Keratinocyte (primary cell): ENCODE data around the gene RANBP9.

Experiments used
- EZH2 ChIP-seq: IDR thresholded peaks from one replicate; pipeline ENCODE4 v1.6.1; 2012; ENCODE audit warnings: inconsistent platforms, mild to moderate bottlenecking, low read length, moderate library complexity
- TF ChIP-seq, protein P1 (sequence below), 3 experiments: IDR thresholded peaks in 1 of 3; conservative IDR thresholded peaks in 1 of 3; optimal IDR thresholded peaks in 1 of 3; 2 replicates in 2 of 3; 3 replicates in 1 of 3; pipeline versions ENCODE3 to v1.5.1; 2011; ENCODE audit warnings: low read length in 3 of 3, mild to moderate bottlenecking in 3 of 3, moderate library complexity in 2 of 3, control low read depth in 1 of 3, inconsistent platforms in 1 of 3; ENCODE audit not compliant: insufficient read depth in 2 of 3; ENCODE audit errors: extremely low read depth in 1 of 3

- TF ChIP-seq, protein P1, sequence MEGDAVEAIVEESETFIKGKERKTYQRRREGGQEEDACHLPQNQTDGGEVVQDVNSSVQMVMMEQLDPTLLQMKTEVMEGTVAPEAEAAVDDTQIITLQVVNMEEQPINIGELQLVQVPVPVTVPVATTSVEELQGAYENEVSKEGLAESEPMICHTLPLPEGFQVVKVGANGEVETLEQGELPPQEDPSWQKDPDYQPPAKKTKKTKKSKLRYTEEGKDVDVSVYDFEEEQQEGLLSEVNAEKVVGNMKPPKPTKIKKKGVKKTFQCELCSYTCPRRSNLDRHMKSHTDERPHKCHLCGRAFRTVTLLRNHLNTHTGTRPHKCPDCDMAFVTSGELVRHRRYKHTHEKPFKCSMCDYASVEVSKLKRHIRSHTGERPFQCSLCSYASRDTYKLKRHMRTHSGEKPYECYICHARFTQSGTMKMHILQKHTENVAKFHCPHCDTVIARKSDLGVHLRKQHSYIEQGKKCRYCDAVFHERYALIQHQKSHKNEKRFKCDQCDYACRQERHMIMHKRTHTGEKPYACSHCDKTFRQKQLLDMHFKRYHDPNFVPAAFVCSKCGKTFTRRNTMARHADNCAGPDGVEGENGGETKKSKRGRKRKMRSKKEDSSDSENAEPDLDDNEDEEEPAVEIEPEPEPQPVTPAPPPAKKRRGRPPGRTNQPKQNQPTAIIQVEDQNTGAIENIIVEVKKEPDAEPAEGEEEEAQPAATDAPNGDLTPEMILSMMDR (optimal IDR thresholded peaks at IDR 0.05 in 1 of 3, IDR thresholded peaks at IDR 0.05 in 1 of 3, conservative IDR thresholded peaks at IDR 0.05 in 1 of 3; ENCODE audit: extremely low read depth in 1 of 3, insufficient read depth in 2 of 3, low read length in 3 of 3), result no peak
- TF ChIP-seq EZH2, result no peak
Observed at GRCh38 chr6:13661647-13662046, 50.0 kb downstream of the RANBP9 start.
